IPS-NIHi7 (cell line): ENCODE results near the gene PSMD6.

Source experiments
- DNase-seq: peaks from one replicate; pipeline ENCODE4 v3.0.0; 2012; ENCODE audit warnings: mixed read lengths; ENCODE audit errors: extremely low spot score

The PSMD6 gene

GRCh38 chr3:64023187-64023860 lies at the start of gene PSMD6:
TSS of gene PSMD6 (minus strand) at chr3:64023494. CDS start at chr3:64023419, 75 bp downstream.
- peak; percentile 93 for DNase-seq

- no peak for DNase-seq
These were observed 48.8 kb upstream of the PSMD6 start for GRCh38 chr3:64072126-64072525.

GRCh38 chr3:64070704-64071103 lies 47.4 kb upstream of the PSMD6 start:
- DNase-seq, result no peak

GRCh38 chr3:64067506-64068346 lies 44.4 kb upstream of the PSMD6 start:
- DNase-seq, result no peak

GRCh38 chr3:64064804-64065203 lies 41.5 kb upstream of the PSMD6 start:
- no peak for DNase-seq

- no peak for DNase-seq
These were observed 40.7 kb upstream of the PSMD6 start for GRCh38 chr3:64063983-64064438.

- no peak for DNase-seq
These were observed 40.1 kb upstream of the PSMD6 start for GRCh38 chr3:64063207-64063982.

- DNase-seq, result no peak
These were observed 38.3 kb upstream of the PSMD6 start for GRCh38 chr3:64061628-64062027.

- DNase-seq, result no peak
These were observed 36.3 kb upstream of the PSMD6 start for GRCh38 chr3:64059484-64060175.

- no peak for DNase-seq
These were observed 35.3 kb upstream of the PSMD6 start for GRCh38 chr3:64058566-64058965.

- no peak for DNase-seq
These were observed 33.9 kb upstream of the PSMD6 start for GRCh38 chr3:64057231-64057630.

GRCh38 chr3:64056606-64057180 lies 33.4 kb upstream of the PSMD6 start:
- no peak for DNase-seq

- DNase-seq, result no peak
These were observed 31.8 kb upstream of the PSMD6 start for GRCh38 chr3:64055076-64055475.

- no peak for DNase-seq
These were observed 31.2 kb upstream of the PSMD6 start for GRCh38 chr3:64054488-64054887.

GRCh38 chr3:64053581-64053980 lies 30.3 kb upstream of the PSMD6 start:
- no peak for DNase-seq

- DNase-seq, result no peak
These were observed 29.8 kb upstream of the PSMD6 start for GRCh38 chr3:64053117-64053516.

GRCh38 chr3:64049832-64050231 lies 26.5 kb upstream of the PSMD6 start:
- peak; percentile 59 for DNase-seq

- DNase-seq, result no peak
These were observed 25.8 kb upstream of the PSMD6 start for GRCh38 chr3:64049136-64049535.

- DNase-seq, result no peak
These were observed 25.4 kb upstream of the PSMD6 start for GRCh38 chr3:64048631-64049061.

- no peak for DNase-seq
These were observed 24.5 kb upstream of the PSMD6 start for GRCh38 chr3:64047787-64048186.

- DNase-seq, result no peak
These were observed 23.8 kb upstream of the PSMD6 start for GRCh38 chr3:64046996-64047594.
